Activated CD8-positive, alpha-beta memory T cell treated with anti-CD3 and anti-CD28 coated beads for 1 hour (primary cell): Measurements from ENCODE around the gene RBM33.

Source experiments
- DNase-seq, 2 donors: peaks; one replicate each; pipeline ENCODE4 v3.0.0-alpha.2; 2020; ENCODE audit warnings: low read depth in 1 of 2; ENCODE audit errors: extremely low read depth in 1 of 2

The RBM33 gene

GRCh38 chr7:155722118-155722517, 77.7 kb downstream of the RBM33 start:
- no peak for DNase-seq

GRCh38 chr7:155722936-155723335, 78.5 kb downstream of the RBM33 start:
- no peak for DNase-seq

- DNase-seq, result no peak
These were observed 80.0 kb downstream of the RBM33 start for GRCh38 chr7:155724327-155725005.

- DNase-seq, result no peak
These were observed 80.5 kb downstream of the RBM33 start for GRCh38 chr7:155725006-155725355.

GRCh38 chr7:155727616-155728015, 83.2 kb downstream of the RBM33 start:
- DNase-seq, result no peak

- DNase-seq, result no peak
These were observed 83.7 kb downstream of the RBM33 start for GRCh38 chr7:155728116-155728515.

- no peak for DNase-seq
These were observed 85.4 kb downstream of the RBM33 start for GRCh38 chr7:155729847-155730246.

GRCh38 chr7:155731380-155731779, 86.9 kb downstream of the RBM33 start:
- no peak for DNase-seq

GRCh38 chr7:155731871-155732270, 87.4 kb downstream of the RBM33 start:
- DNase-seq, result no peak

- no peak for DNase-seq
These were observed 87.8 kb downstream of the RBM33 start for GRCh38 chr7:155732286-155732685.

- no peak for DNase-seq
These were observed 89.4 kb downstream of the RBM33 start for GRCh38 chr7:155733582-155734444.

GRCh38 chr7:155734445-155734809, 90.0 kb downstream of the RBM33 start:
- DNase-seq, result no peak

- no peak for DNase-seq
These were observed 91.1 kb downstream of the RBM33 start for GRCh38 chr7:155735442-155736115.

GRCh38 chr7:155737590-155737989, 93.1 kb downstream of the RBM33 start:
- no peak for DNase-seq

GRCh38 chr7:155738104-155738503, 93.6 kb downstream of the RBM33 start:
- no peak for DNase-seq

- DNase-seq, result peak; percentile 22 to 32
These were observed 94.4 kb downstream of the RBM33 start for GRCh38 chr7:155738652-155739537.

GRCh38 chr7:155739538-155740143, 95.2 kb downstream of the RBM33 start:
- DNase-seq, result no peak

- no peak for DNase-seq
These were observed 96.6 kb downstream of the RBM33 start for GRCh38 chr7:155741082-155741481.

GRCh38 chr7:155741805-155742204, 97.3 kb downstream of the RBM33 start:
- DNase-seq, result no peak

- DNase-seq, result no peak
These were observed 98.7 kb downstream of the RBM33 start for GRCh38 chr7:155743177-155743576.
